Left lung (tissue), 10 donors: ENCODE results near the gene FAM47E. TPM values are rescaled to one million over a fixed set of nuclear protein-coding genes. Genes with fewer than 3 reads are reported as not detected.

Experiments used
- ATAC-seq: fragments of 200-7000 bp; cut with Tn5 transposase; one replicate; pipeline ENCODE4 v1.9.1; 2020; ENCODE audit warnings: moderate library complexity
- DNase-seq, 4 donors: peaks; one replicate each; pipeline ENCODE4 v3.0.0-alpha.2; 2013 to 2020
- H3K27ac ChIP-seq, 2 donors: fragments of 200-600 bp; sonication (generic) in 1 of 2; one replicate each; pipeline versions ENCODE4 v1.5.0 to v1.8.0; 2020 to 2021
- H3K27me3 ChIP-seq, 2 donors: fragments of 200-600 bp; sonication (generic) in 1 of 2; one replicate each; pipeline versions ENCODE4 v1.5.0 to v1.8.0; 2020 to 2021
- H3K36me3 ChIP-seq, 2 donors: fragments of 200-600 bp; sonication (generic) in 1 of 2; one replicate each; pipeline versions ENCODE4 v1.5.0 to v1.8.0; 2020 to 2021
- H3K4me1 ChIP-seq, 2 donors: fragments of 200-600 bp; one replicate each; pipeline ENCODE4 v1.8.0; 2021
- H3K4me3 ChIP-seq, 2 donors: fragments of 200-600 bp; sonication (generic) in 1 of 2; one replicate each; pipeline versions ENCODE4 v1.5.0 to v1.8.0; 2020 to 2021; ENCODE audit warnings: mild to moderate bottlenecking in 1 of 2
- H3K9me3 ChIP-seq, 2 donors: fragments of 200-600 bp; sonication (generic) in 1 of 2; one replicate each; pipeline versions ENCODE4 v1.5.0 to v1.8.0; 2020 to 2021
- CTCF ChIP-seq, 2 donors: fragments of 200-600 bp; sonication (generic) in 1 of 2; IDR thresholded peaks; one replicate each; pipeline versions ENCODE4 v1.5.0 to v1.8.0; 2021; ENCODE audit warnings: antibody characterized with exemption in 2 of 2
- intact Hi-C, 2 donors: fragments of 100-400 bp; cut with DNase I; formaldehyde crosslinking; loops; one replicate each; pipeline versions ENCODE4 v1.11.2 to v1.14.2; 2022
- polyA plus RNA-seq, 6 donors: library from polyadenylated mRNA; unstranded; fragments of 120-200 nt; gene quantifications; one replicate each; pipeline ENCODE4 v1.2.1, GENCODE V29; 2013; ENCODE audit not compliant: insufficient read length in 6 of 6
- total RNA-seq, 2 donors: library from RNA; stranded (reverse); fragmentation: NEBNext Ultra II Directional; extraction: Animal tissue kit (Norgen Biotek cat#: 25700); gene quantifications; one replicate each; pipeline ENCODE4 v1.2.1, GENCODE V29; 2021
- donor health status: DM: no; HTN: yes; CAD: no.
- donor health status: DM: no; HTN: no; CAD: no.

FAM47E gene
- total and polyA plus RNA-seq, 8 donors, result 3.2 to 8.5 (median 6.2) TPM

DNA sequence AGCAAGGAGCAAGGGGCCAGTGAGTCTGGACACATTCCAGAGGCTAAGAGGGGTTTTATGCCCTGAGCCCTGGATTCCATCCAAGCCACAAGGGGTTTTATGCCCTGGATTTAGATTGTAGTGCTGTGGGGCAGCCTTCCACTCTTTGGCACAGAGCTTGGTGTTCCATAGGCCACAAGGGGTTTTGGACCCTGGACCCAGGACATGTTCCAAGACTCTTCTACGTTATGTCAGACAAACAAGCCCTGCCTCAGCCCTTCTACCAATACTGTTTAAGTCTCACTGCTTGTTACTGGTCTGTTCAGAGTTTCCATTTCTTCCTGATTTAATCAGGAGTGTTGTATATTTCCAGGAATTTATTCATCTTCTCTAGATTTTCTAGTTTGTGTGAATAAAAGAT is 25.1 kb upstream of the FAM47E start:
- H3K9me3 ChIP-seq, result peaks cover 0 to 11% of the 10 kb centered on the region in 2 donors
- TF ChIP-seq CTCF (IDR thresholded peaks at IDR 0.05), result no peak
- DNase-seq (no peak), ATAC-seq (no peak)
- H3K27ac ChIP-seq, result no peak overlapping the region
- H3K27me3 ChIP-seq, result no peaks in the 10 kb centered on the region
- H3K4me3 ChIP-seq, result no peak overlapping the region
- no peaks in the 10 kb centered on the region for H3K36me3 ChIP-seq
- intact Hi-C loops, result no loop called here
- no peaks in the 10 kb centered on the region for H3K4me1 ChIP-seq

DNA sequence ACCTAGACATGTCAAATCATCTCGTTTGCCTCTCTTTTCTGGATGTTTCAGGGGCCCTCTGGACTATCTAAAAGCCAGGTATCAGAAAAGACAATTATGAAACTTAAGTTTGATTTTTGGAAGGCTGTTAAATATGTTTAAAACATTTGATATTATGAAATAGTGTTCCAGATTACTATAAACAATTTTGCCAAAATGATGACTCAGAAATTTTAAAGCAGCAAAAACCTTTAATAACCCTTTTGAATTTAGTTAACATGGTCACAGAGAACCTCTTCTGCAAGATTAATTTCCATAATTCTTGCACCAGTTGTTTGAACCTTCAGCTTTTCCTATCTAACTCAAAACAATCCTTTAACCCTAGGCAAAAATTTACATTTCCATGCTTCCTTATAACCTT is 18.8 kb upstream of the FAM47E start:
- Histone ChIP-seq H3K36me3 (no peaks in the 10 kb centered on the region), H3K27ac (no peak overlapping the region), H3K4me3 (peak overlapping the region in 1 of 2 donors; percentile 30), H3K4me1 (peaks cover 0 to 6% of the 10 kb centered on the region in 2 donors), H3K9me3 (peaks cover 0 to 11% of the 10 kb centered on the region in 2 donors), H3K27me3 (no peaks in the 10 kb centered on the region)
- intact Hi-C loops, result no loop called here
- DNase-seq, result no peak
- no peak for TF ChIP-seq CTCF (IDR thresholded peaks at IDR 0.05)
- ATAC-seq, result no peak

DNA sequence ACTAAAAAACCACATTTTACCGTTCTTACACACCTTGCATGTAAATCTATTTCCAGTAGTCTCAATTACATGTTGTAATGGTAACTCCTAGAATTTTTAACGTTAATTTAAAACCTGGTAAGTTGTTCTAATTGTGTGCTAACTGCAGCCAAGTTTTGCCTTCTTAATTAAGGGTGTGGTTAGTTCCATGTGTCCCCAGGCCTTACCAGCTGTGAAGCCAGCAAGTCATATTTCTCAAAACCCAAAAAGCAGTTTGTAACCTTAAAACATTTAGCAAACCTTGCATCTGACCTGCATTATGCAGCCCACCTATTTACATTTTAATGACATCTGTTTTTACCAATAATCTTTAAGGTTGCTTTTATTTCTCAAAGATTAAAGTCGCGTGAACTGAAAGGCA is 18.4 kb upstream of the FAM47E start:
- no peak for ATAC-seq
- no peak overlapping the region for H3K27ac ChIP-seq

DNA sequence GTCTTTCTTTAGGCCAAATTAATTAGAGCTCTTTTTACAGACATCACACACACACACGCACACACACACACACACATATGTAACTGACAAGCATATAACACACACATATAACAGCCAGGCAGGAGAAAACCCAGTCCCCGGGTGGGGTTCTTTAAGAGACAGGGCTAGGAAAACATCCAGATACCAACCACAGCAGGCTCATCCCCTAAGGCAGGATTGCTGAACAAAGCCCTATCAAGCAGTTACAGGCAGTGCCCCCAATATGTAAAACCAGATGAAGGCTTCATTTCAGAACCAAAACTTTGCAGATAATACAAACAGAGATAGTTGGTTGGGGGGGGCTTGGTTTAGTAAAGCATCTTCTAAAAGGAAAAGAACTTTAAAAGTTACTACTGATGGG is 18.0 kb upstream of the FAM47E start:
- DNase-seq, result no peak
- intact Hi-C loops, result no loop called here
- no peaks in the 10 kb centered on the region for H3K27me3 ChIP-seq
- peaks cover 0 to 6% of the 10 kb centered on the region in 2 donors for H3K4me1 ChIP-seq
- ATAC-seq, result peak; percentile 17
- peaks cover 0 to 4% of the 10 kb centered on the region in 2 donors for H3K9me3 ChIP-seq
- H3K27ac ChIP-seq, result no peak overlapping the region
- TF ChIP-seq CTCF (IDR thresholded peaks at IDR 0.05), result no peak
- peak overlapping the region in 1 of 2 donors; percentile 30 for H3K4me3 ChIP-seq
- no peaks in the 10 kb centered on the region for H3K36me3 ChIP-seq

More for the DNA sequence above, 18.4 kb upstream of the FAM47E start:
- no peak for DNase-seq
- Histone ChIP-seq H3K36me3 (no peaks in the 10 kb centered on the region), H3K4me1 (peaks cover 0 to 6% of the 10 kb centered on the region in 2 donors), H3K4me3 (peak overlapping the region in 1 of 2 donors; percentile 30), H3K27me3 (no peaks in the 10 kb centered on the region), H3K9me3 (peaks cover 0 to 8% of the 10 kb centered on the region in 2 donors)
- intact Hi-C loops, result no loop called here
- no peak for TF ChIP-seq CTCF (IDR thresholded peaks at IDR 0.05)

DNA sequence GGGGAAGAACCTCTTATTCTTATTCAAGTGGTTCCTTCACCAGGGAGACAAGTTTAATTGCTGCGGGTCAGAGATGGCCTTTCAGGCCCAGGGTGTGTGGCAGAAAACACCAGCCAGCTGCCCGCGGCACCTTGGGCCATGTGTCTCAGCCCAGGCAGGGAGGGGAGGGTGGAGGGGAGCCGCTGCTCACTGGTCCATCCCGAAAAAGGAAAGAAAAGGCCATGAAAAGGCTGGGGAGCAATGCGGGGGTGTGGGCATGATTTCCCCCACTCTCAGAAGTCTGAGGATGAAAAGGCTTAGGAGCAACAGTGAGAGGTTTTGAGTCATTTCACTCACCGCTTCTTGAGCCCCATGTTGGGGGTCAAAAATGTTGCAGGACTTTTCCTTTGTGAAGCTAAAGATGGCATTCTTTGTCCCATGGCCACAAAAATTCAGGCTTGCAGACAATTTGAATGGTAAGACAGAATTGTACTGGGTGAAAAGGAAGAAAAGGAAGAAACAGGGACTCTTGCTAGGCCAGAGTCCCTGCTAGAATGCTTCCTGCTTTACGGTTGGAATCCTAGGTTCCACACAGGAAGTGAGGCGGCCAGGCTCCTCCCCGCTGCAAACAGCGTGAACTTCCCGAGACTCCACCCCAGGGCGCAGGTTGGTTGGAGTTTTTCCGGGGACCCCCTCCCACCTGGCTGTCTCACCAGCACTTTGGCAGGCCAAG is 17.4 kb upstream of the FAM47E start:
- intact Hi-C loops, result no loop called here
- no peak for TF ChIP-seq CTCF (IDR thresholded peaks at IDR 0.05)
- Histone ChIP-seq H3K27ac (no peak overlapping the region), H3K27me3 (no peaks in the 10 kb centered on the region), H3K4me3 (peak overlapping the region in 1 of 2 donors; percentile 30), H3K4me1 (peaks cover 0 to 6% of the 10 kb centered on the region in 2 donors), H3K36me3 (no peaks in the 10 kb centered on the region), H3K9me3 (no peaks in the 10 kb centered on the region)
- DNase-seq (peak in 2 of 4 donors; percentile 56 to 79), ATAC-seq (peak; percentile 84)
